GM23248 (cell line): ENCODE results near the gene RPS6KA4. TPM values are rescaled to one million over a fixed set of nuclear protein-coding genes. Genes with fewer than 3 reads are reported as not detected.

Experiments
- DNase-seq: peaks from one replicate; pipeline ENCODE4 v3.0.0-alpha.2; 2015
- H2AFZ ChIP-seq: fragments of 200-600 bp; sonication (generic); 2 replicates; pipeline ENCODE4 v1.6.1; 2016; ENCODE audit warnings: antibody characterized with exemption
- H3F3A ChIP-seq: fragments of 200-600 bp; sonication (generic); 2 replicates; pipeline ENCODE4 v1.6.1; 2016; ENCODE audit warnings: mild to moderate bottlenecking, antibody characterized with exemption, mixed run types; ENCODE audit not compliant: insufficient read depth
- H3K27ac ChIP-seq: fragments of 200-600 bp; sonication (generic); 2 replicates; pipeline ENCODE4 v1.5.1; 2016; ENCODE audit warnings: mild to moderate bottlenecking
- H3K27me3 ChIP-seq: fragments of 200-600 bp; sonication (generic); replicated peaks from 2 replicates; pipeline ENCODE4 v1.6.1; 2016; ENCODE audit warnings: mild to moderate bottlenecking; ENCODE audit not compliant: insufficient read depth
- H3K36me3 ChIP-seq: fragments of 200-600 bp; sonication (generic); 2 replicates; pipeline ENCODE4 v1.6.1; 2016; ENCODE audit warnings: low read depth, mild to moderate bottlenecking
- H3K4me1 ChIP-seq: fragments of 200-600 bp; sonication (generic); 2 replicates; pipeline ENCODE4 v1.6.1; 2016; ENCODE audit warnings: mild to moderate bottlenecking; ENCODE audit not compliant: insufficient read depth
- H3K4me2 ChIP-seq: fragments of 200-600 bp; sonication (generic); one replicate; pipeline ENCODE4 v1.6.1; 2016; ENCODE audit warnings: mild to moderate bottlenecking; ENCODE audit not compliant: unreplicated experiment
- H3K4me3 ChIP-seq: fragments of 200-600 bp; sonication (generic); 2 replicates; pipeline ENCODE4 v1.5.1; 2016; ENCODE audit warnings: mild to moderate bottlenecking
- H3K79me2 ChIP-seq: fragments of 200-600 bp; sonication (generic); 2 replicates; pipeline ENCODE4 v1.6.1; 2016; ENCODE audit warnings: mild to moderate bottlenecking; ENCODE audit not compliant: insufficient read depth
- H3K9ac ChIP-seq: fragments of 200-600 bp; sonication (generic); 2 replicates; pipeline ENCODE4 v1.6.1; 2016; ENCODE audit warnings: mild to moderate bottlenecking
- H3K9me2 ChIP-seq: fragments of 200-600 bp; sonication (generic); 2 replicates; pipeline ENCODE4 v1.6.1; 2016; ENCODE audit warnings: mixed run types, mild to moderate bottlenecking, moderate library complexity; ENCODE audit not compliant: insufficient read depth
- H3K9me3 ChIP-seq: fragments of 200-600 bp; sonication (generic); one replicate; pipeline ENCODE4 v1.6.1; 2017; ENCODE audit warnings: low read depth
- H4K20me1 ChIP-seq: fragments of 200-600 bp; sonication (generic); 2 replicates; pipeline ENCODE4 v1.6.0; 2016; ENCODE audit not compliant: insufficient read depth
- EZH2 ChIP-seq: fragments of 200-600 bp; sonication (generic); IDR thresholded peaks from 2 replicates; pipeline ENCODE4 v1.6.1; 2018; ENCODE audit warnings: antibody characterized with exemption, mild to moderate bottlenecking; ENCODE audit not compliant: insufficient read depth, poor library complexity, severe bottlenecking
- EZH2phosphoT487 ChIP-seq: fragments of 200-600 bp; sonication (generic); IDR thresholded peaks from 2 replicates; pipeline ENCODE4 v1.6.1; 2018; ENCODE audit warnings: antibody characterized with exemption, moderate library complexity, mild to moderate bottlenecking, low read depth; ENCODE audit not compliant: insufficient read depth
- WGBS, 2 experiments: methylation state at CpG; one replicate each; pipeline ENCODE4 v1.1.6; 2015 to 2017; ENCODE audit warnings: low lambda C conversion rate in 2 of 2, low coverage in 1 of 2; ENCODE audit errors: missing lambda C conversion rate in 2 of 2; 5-methylcytosine and 5-hydroxymethylcytosine counted together
- in situ Hi-C: fragments of 300-500 bp; cut with MboI; formaldehyde crosslinking; loops from 2 replicates; pipeline ENCODE4 v1.15.0; 2020
- polyA plus RNA-seq: library from polyadenylated mRNA; unstranded; fragments of >200 nt; fragmentation: Nextera tagmentation; extraction: Ambion mirVana; gene quantifications from 2 replicates; pipeline ENCODE4 v1.2.1, GENCODE V29; 2016
- total RNA-seq: library from RNA; depleted of rRNA; stranded (reverse); fragments of >200 nt; shearing (Covaris generic); gene quantifications from 2 replicates; pipeline ENCODE4 v1.2.3, GENCODE V29; 2014

RPS6KA4 gene
- total and polyA plus RNA-seq, 2 experiments from 2014 or later, result 12.2 to 61.0 TPM

GRCh38 chr11:64348383-64349024 lies 10.5 kb upstream of the RPS6KA4 start:
- 63 to 64% methylated on average over 14 of the region's 14 CpGs for WGBS, 2 experiments
- DNase-seq, result no peak
- H3K27ac ChIP-seq, result no peak overlapping the region
- H3F3A ChIP-seq, result no peaks in the 10 kb centered on the region
- H3K9ac ChIP-seq, result no peak overlapping the region
- no peaks in the 10 kb centered on the region for H3K36me3 ChIP-seq
- no peaks in the 10 kb centered on the region for H3K79me2 ChIP-seq
- no peak overlapping the region for H2AFZ ChIP-seq
- H3K4me2 ChIP-seq, result no peak overlapping the region
- H3K4me3 ChIP-seq, result no peak overlapping the region
- in situ Hi-C loops, result no loop called here
- TF ChIP-seq EZH2phosphoT487, result no peak
- TF ChIP-seq EZH2, result no peak
- no peaks in the 10 kb centered on the region for H3K9me2 ChIP-seq
- no peaks in the 10 kb centered on the region for H3K9me3 ChIP-seq
- no peaks in the 10 kb centered on the region for H3K27me3 ChIP-seq
- no peaks in the 10 kb centered on the region for H3K4me1 ChIP-seq
- H4K20me1 ChIP-seq, result no peaks in the 10 kb centered on the region

GRCh38 chr11:64349025-64349387 lies 10.0 kb upstream of the RPS6KA4 start:
- H3K27ac ChIP-seq, result no peak overlapping the region
- no peaks in the 10 kb centered on the region for H3K79me2 ChIP-seq
- no peaks in the 10 kb centered on the region for H3F3A ChIP-seq
- DNase-seq, result no peak
- H4K20me1 ChIP-seq, result no peaks in the 10 kb centered on the region
- TF ChIP-seq EZH2 (no peak), EZH2phosphoT487 (no peak)
- H3K4me2 ChIP-seq, result no peak overlapping the region
- H3K4me3 ChIP-seq, result no peak overlapping the region
- no peaks in the 10 kb centered on the region for H3K4me1 ChIP-seq
- no peaks in the 10 kb centered on the region for H3K27me3 ChIP-seq
- H3K9me2 ChIP-seq, result no peaks in the 10 kb centered on the region
- H3K9me3 ChIP-seq, result no peaks in the 10 kb centered on the region
- in situ Hi-C loops, result no loop called here
- WGBS, 2 experiments, result 86 to 87% methylated on average over 7 of the region's 7 CpGs
- H2AFZ ChIP-seq, result no peak overlapping the region
- H3K9ac ChIP-seq, result no peak overlapping the region
- no peaks in the 10 kb centered on the region for H3K36me3 ChIP-seq

- TF ChIP-seq EZH2, result no peak
- TF ChIP-seq EZH2phosphoT487, result no peak
- DNase-seq, result no peak
- Histone ChIP-seq H3K27ac (no peak overlapping the region), H3K9me2 (no peaks in the 10 kb centered on the region), H2AFZ (no peak overlapping the region), H3K9ac (no peak overlapping the region), H3K36me3 (no peaks in the 10 kb centered on the region), H3F3A (no peaks in the 10 kb centered on the region), H4K20me1 (no peaks in the 10 kb centered on the region), H3K27me3 (no peaks in the 10 kb centered on the region), H3K79me2 (no peaks in the 10 kb centered on the region), H3K4me3 (no peak overlapping the region), H3K9me3 (no peaks in the 10 kb centered on the region), H3K4me2 (no peak overlapping the region), H3K4me1 (no peaks in the 10 kb centered on the region)
- WGBS, 2 experiments, result 81 to 92% methylated on average over 6 to 11 of the region's 11 CpGs
- in situ Hi-C loops, result no loop called here
Measured at GRCh38 chr11:64349404-64349803, 9.6 kb upstream of the RPS6KA4 start.

- no peaks in the 10 kb centered on the region for H3K9me2 ChIP-seq
- H3K4me3 ChIP-seq, result no peak overlapping the region
- no peak overlapping the region for H3K27ac ChIP-seq
- H3F3A ChIP-seq, result peaks cover 4% of the 10 kb centered on the region; the same call in 1 of the 2 replicates
- H4K20me1 ChIP-seq, result no peaks in the 10 kb centered on the region
- no peaks in the 10 kb centered on the region for H3K27me3 ChIP-seq
- H3K4me1 ChIP-seq, result peaks cover 4% of the 10 kb centered on the region; the same call in 1 of the 2 replicates
- TF ChIP-seq EZH2, result no peak
- TF ChIP-seq EZH2phosphoT487, result no peak
- H3K4me2 ChIP-seq, result no peak overlapping the region
- no peaks in the 10 kb centered on the region for H3K79me2 ChIP-seq
- H3K36me3 ChIP-seq, result no peaks in the 10 kb centered on the region
- WGBS, 2 experiments, result 82 to 88% methylated on average over 15 to 18 of the region's 18 CpGs
- in situ Hi-C loops, result no loop called here
- no peak overlapping the region for H2AFZ ChIP-seq
- H3K9me3 ChIP-seq, result no peaks in the 10 kb centered on the region
- no peak overlapping the region for H3K9ac ChIP-seq
- DNase-seq, result no peak
Measured at GRCh38 chr11:64351136-64351631, 7.8 kb upstream of the RPS6KA4 start.
